ENCODE results near the gene ANKRA2.

GRCh38 chr5:73606206-73606753, 40.8 kb upstream of the ANKRA2 start:
- TF ChIP-seq POLR2A (IDR thresholded peaks at IDR 0.05; ENCODE audit: control extremely low read depth in 1 of 2, low read depth in 2 of 2, low read length in 2 of 2): no peak
- no peak for TF ChIP-seq POLR2AphosphoS5 (IDR thresholded peaks at IDR 0.05; ENCODE audit: low read depth, low read length)
- TF ChIP-seq YY1 (IDR thresholded peaks at IDR 0.05; ENCODE audit: low read depth, low read length): no peak
- TF ChIP-seq EGR1 (IDR thresholded peaks at IDR 0.05; ENCODE audit: borderline replicate concordance, low read depth, low read length): no peak
- no peak for TF ChIP-seq ZNF274 (IDR thresholded peaks at IDR 0.05; ENCODE audit: borderline replicate concordance, extremely low read depth, low read length)
- TF ChIP-seq USF2 (IDR thresholded peaks at IDR 0.05; ENCODE audit: low read length): no peak
- no peak for TF ChIP-seq CREB1 (IDR thresholded peaks at IDR 0.05)
- TF ChIP-seq CEBPB (IDR thresholded peaks at IDR 0.05; ENCODE audit: low read depth, low read length): no peak
- TF ChIP-seq CTCF (IDR thresholded peaks at IDR 0.05; ENCODE audit: control extremely low read depth in 1 of 3, insufficient read depth in 1 of 3, low read depth in 1 of 3, low read length in 3 of 3): no peak
- TF ChIP-seq HDAC6 (IDR thresholded peaks at IDR 0.05; ENCODE audit: low read depth, low read length): no peak

All from H1 (cell line).